A549 (cell line): Measurements from ENCODE around the gene ATP9B.

Experiments
- EP300 ChIP-seq, 2 experiments: fragments of >200 bp; sonication (Bioruptor Twin); formaldehyde crosslinking; IDR thresholded peaks; 2 replicates in 1 of 2; 3 replicates in 1 of 2; pipeline ENCODE4 v1.6.1; 2016 to 2017
- POLR2A ChIP-seq: IDR thresholded peaks from 2 replicates; pipeline ENCODE4 v1.6.1; 2012; ENCODE audit warnings: mild to moderate bottlenecking, low read length
- RAD21 ChIP-seq, 2 experiments: fragments of >200 bp in 1 of 2; sonication (Bioruptor Twin) in 1 of 2; formaldehyde crosslinking in 1 of 2; IDR thresholded peaks in 1 of 2; conservative IDR thresholded peaks in 1 of 2; 2 replicates in 1 of 2; 3 replicates in 1 of 2; pipeline ENCODE4 v1.6.1; 2012 to 2018; ENCODE audit warnings: inconsistent platforms in 1 of 2
- RFX5 ChIP-seq: fragments of 450-650 bp; IDR thresholded peaks from 2 replicates; pipeline ENCODE4 v1.7.1; 2014; ENCODE audit warnings: antibody characterized with exemption, mild to moderate bottlenecking, moderate library complexity
- RNF2 ChIP-seq: fragments of 200-600 bp; sonication (generic); IDR thresholded peaks from 2 replicates; pipeline ENCODE4 v1.6.1; 2016; ENCODE audit warnings: low read depth, mild to moderate bottlenecking, antibody characterized with exemption, moderate library complexity, borderline replicate concordance
- SMC3 ChIP-seq: fragments of >200 bp; sonication (Bioruptor Twin); formaldehyde crosslinking; IDR thresholded peaks from 3 replicates; pipeline ENCODE4 v1.6.1; 2018; ENCODE audit warnings: inconsistent platforms
- SREBF2 ChIP-seq: fragments of 450-650 bp; IDR thresholded peaks from 2 replicates; pipeline ENCODE4 v1.6.1; 2014; ENCODE audit warnings: mild to moderate bottlenecking, moderate library complexity
- ZC3H11A ChIP-seq: fragments of 450-650 bp; IDR thresholded peaks from 2 replicates; pipeline ENCODE4 v1.6.1; 2014; ENCODE audit warnings: antibody characterized with exemption, mild to moderate bottlenecking
- TF ChIP-seq, protein P1 (sequence below): fragments of >200 bp; sonication (Bioruptor Twin); formaldehyde crosslinking; IDR thresholded peaks from 3 replicates; pipeline ENCODE4 v1.5.1; 2016
- TF ChIP-seq, protein P2 (sequence below): fragments of 200-600 bp; sonication (generic); IDR thresholded peaks from 2 replicates; pipeline ENCODE4 v1.6.1; 2016; ENCODE audit warnings: antibody characterized with exemption, mild to moderate bottlenecking, moderate library complexity
- TF ChIP-seq, protein P3 (sequence below): IDR thresholded peaks from 2 replicates; pipeline ENCODE4 v1.6.1; 2012; ENCODE audit warnings: low read depth, borderline replicate concordance
- TF ChIP-seq, protein P4 (sequence below): fragments of 250-450 bp; sonication (Bioruptor Pico); IDR thresholded peaks from 2 replicates; pipeline ENCODE4 v1.5.0; 2021; ENCODE audit warnings: mild to moderate bottlenecking, moderate library complexity, borderline replicate concordance

DNA sequence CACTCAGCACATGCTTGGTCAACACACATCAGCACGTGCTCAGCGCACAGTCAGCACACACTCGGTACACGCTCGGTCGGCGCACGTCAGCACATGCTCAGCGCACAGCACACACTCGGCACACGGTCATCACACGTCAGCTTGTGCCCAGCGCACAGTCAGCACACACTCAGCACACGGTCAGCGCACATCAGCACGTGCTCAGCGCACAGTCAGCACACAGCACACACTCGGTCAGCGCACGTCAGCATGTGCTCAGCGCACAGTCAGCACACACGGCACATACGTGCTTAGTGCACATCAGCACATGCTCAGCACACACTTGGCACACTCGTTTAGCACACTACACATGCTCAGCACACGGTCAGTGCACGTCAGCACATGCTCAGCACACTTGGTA lies 276.8 kb downstream of the ATP9B start:
- TF ChIP-seq, protein P1, sequence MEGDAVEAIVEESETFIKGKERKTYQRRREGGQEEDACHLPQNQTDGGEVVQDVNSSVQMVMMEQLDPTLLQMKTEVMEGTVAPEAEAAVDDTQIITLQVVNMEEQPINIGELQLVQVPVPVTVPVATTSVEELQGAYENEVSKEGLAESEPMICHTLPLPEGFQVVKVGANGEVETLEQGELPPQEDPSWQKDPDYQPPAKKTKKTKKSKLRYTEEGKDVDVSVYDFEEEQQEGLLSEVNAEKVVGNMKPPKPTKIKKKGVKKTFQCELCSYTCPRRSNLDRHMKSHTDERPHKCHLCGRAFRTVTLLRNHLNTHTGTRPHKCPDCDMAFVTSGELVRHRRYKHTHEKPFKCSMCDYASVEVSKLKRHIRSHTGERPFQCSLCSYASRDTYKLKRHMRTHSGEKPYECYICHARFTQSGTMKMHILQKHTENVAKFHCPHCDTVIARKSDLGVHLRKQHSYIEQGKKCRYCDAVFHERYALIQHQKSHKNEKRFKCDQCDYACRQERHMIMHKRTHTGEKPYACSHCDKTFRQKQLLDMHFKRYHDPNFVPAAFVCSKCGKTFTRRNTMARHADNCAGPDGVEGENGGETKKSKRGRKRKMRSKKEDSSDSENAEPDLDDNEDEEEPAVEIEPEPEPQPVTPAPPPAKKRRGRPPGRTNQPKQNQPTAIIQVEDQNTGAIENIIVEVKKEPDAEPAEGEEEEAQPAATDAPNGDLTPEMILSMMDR = no peak
- TF ChIP-seq RFX5 (no peak), EP300 (IDR thresholded peaks at IDR 0.05) (no peak), ZC3H11A (no peak), SREBF2 (no peak), RNF2 (no peak), POLR2A (no peak), SMC3 (no peak), RAD21 (conservative IDR thresholded peaks at IDR 0.05 in 1 of 2, IDR thresholded peaks at IDR 0.05 in 1 of 2) (no peak)
- TF ChIP-seq, protein P2, sequence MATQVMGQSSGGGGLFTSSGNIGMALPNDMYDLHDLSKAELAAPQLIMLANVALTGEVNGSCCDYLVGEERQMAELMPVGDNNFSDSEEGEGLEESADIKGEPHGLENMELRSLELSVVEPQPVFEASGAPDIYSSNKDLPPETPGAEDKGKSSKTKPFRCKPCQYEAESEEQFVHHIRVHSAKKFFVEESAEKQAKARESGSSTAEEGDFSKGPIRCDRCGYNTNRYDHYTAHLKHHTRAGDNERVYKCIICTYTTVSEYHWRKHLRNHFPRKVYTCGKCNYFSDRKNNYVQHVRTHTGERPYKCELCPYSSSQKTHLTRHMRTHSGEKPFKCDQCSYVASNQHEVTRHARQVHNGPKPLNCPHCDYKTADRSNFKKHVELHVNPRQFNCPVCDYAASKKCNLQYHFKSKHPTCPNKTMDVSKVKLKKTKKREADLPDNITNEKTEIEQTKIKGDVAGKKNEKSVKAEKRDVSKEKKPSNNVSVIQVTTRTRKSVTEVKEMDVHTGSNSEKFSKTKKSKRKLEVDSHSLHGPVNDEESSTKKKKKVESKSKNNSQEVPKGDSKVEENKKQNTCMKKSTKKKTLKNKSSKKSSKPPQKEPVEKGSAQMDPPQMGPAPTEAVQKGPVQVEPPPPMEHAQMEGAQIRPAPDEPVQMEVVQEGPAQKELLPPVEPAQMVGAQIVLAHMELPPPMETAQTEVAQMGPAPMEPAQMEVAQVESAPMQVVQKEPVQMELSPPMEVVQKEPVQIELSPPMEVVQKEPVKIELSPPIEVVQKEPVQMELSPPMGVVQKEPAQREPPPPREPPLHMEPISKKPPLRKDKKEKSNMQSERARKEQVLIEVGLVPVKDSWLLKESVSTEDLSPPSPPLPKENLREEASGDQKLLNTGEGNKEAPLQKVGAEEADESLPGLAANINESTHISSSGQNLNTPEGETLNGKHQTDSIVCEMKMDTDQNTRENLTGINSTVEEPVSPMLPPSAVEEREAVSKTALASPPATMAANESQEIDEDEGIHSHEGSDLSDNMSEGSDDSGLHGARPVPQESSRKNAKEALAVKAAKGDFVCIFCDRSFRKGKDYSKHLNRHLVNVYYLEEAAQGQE = no peak
- TF ChIP-seq, protein P3, sequence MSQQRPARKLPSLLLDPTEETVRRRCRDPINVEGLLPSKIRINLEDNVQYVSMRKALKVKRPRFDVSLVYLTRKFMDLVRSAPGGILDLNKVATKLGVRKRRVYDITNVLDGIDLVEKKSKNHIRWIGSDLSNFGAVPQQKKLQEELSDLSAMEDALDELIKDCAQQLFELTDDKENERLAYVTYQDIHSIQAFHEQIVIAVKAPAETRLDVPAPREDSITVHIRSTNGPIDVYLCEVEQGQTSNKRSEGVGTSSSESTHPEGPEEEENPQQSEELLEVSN = no peak
- TF ChIP-seq, protein P4, sequence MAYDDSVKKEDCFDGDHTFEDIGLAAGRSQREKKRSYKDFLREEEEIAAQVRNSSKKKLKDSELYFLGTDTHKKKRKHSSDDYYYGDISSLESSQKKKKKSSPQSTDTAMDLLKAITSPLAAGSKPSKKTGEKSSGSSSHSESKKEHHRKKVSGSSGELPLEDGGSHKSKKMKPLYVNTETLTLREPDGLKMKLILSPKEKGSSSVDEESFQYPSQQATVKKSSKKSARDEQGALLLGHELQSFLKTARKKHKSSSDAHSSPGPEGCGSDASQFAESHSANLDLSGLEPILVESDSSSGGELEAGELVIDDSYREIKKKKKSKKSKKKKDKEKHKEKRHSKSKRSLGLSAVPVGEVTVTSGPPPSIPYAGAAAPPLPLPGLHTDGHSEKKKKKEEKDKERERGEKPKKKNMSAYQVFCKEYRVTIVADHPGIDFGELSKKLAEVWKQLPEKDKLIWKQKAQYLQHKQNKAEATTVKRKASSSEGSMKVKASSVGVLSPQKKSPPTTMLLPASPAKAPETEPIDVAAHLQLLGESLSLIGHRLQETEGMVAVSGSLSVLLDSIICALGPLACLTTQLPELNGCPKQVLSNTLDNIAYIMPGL (CRISPR knock-in tag) = no peak
